Measurements from ENCODE around the gene LPP.

- no peak for TF ChIP-seq EZH2 (IDR thresholded peaks at IDR 0.05; ENCODE audit: borderline replicate concordance, low read length)
- TF ChIP-seq, protein P1, sequence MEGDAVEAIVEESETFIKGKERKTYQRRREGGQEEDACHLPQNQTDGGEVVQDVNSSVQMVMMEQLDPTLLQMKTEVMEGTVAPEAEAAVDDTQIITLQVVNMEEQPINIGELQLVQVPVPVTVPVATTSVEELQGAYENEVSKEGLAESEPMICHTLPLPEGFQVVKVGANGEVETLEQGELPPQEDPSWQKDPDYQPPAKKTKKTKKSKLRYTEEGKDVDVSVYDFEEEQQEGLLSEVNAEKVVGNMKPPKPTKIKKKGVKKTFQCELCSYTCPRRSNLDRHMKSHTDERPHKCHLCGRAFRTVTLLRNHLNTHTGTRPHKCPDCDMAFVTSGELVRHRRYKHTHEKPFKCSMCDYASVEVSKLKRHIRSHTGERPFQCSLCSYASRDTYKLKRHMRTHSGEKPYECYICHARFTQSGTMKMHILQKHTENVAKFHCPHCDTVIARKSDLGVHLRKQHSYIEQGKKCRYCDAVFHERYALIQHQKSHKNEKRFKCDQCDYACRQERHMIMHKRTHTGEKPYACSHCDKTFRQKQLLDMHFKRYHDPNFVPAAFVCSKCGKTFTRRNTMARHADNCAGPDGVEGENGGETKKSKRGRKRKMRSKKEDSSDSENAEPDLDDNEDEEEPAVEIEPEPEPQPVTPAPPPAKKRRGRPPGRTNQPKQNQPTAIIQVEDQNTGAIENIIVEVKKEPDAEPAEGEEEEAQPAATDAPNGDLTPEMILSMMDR (IDR thresholded peaks at IDR 0.05; ENCODE audit: low read length): no peak
Measured at GRCh38 chr3:188326968-188327367, 173.0 kb downstream of the LPP start.
